ENCODE data around the gene C8B. TPM values are rescaled to one million over a fixed set of nuclear protein-coding genes. Genes with fewer than 3 reads are reported as not detected.
A peak's percentile ranks its signal among the peaks of the same experiment; 100 is the strongest.

C8B gene
- total RNA-seq, 1 donor from 2014 or later, result not detected

GRCh38 chr1:56972976-56973375 lies 7.2 kb upstream of the C8B start:
- H3K9me3 Mint-ChIP-seq (ENCODE audit: unreplicated experiment), result no peaks in the 10 kb centered on the region
- H3K27ac Mint-ChIP-seq (ENCODE audit: unreplicated experiment), result no peak overlapping the region
- H3K36me3 Mint-ChIP-seq (ENCODE audit: unreplicated experiment), result no peaks in the 10 kb centered on the region
- H3K4me1 Mint-ChIP-seq (ENCODE audit: low read depth, unreplicated experiment), result peaks cover 2% of the 10 kb centered on the region
- H3K27me3 Mint-ChIP-seq (ENCODE audit: unreplicated experiment), result peaks cover 1% of the 10 kb centered on the region
- no peak for DNase-seq
- H3K4me3 Mint-ChIP-seq (ENCODE audit: unreplicated experiment), result no peak overlapping the region
- no peak for TF ChIP-seq CTCF (IDR thresholded peaks at IDR 0.05; ENCODE audit: partially characterized antibody, unreplicated experiment)

GRCh38 chr1:56970280-56970679 lies 4.5 kb upstream of the C8B start:
- H3K9me3 Mint-ChIP-seq (ENCODE audit: unreplicated experiment), result no peaks in the 10 kb centered on the region
- no peak overlapping the region for H3K27ac Mint-ChIP-seq (ENCODE audit: unreplicated experiment)
- H3K36me3 Mint-ChIP-seq (ENCODE audit: unreplicated experiment), result no peaks in the 10 kb centered on the region
- peaks cover 1% of the 10 kb centered on the region for H3K27me3 Mint-ChIP-seq (ENCODE audit: unreplicated experiment)
- no peak overlapping the region for H3K4me3 Mint-ChIP-seq (ENCODE audit: unreplicated experiment)
- no peak for DNase-seq
- no peak for TF ChIP-seq CTCF (IDR thresholded peaks at IDR 0.05; ENCODE audit: partially characterized antibody, unreplicated experiment)
- peaks cover 2% of the 10 kb centered on the region for H3K4me1 Mint-ChIP-seq (ENCODE audit: low read depth, unreplicated experiment)

GRCh38 chr1:56968878-56969495 lies 3.2 kb upstream of the C8B start:
- Mint-ChIP-seq H3K4me1 (ENCODE audit: low read depth, unreplicated experiment) (peaks cover 5% of the 10 kb centered on the region), H3K9me3 (ENCODE audit: unreplicated experiment) (no peaks in the 10 kb centered on the region), H3K27me3 (ENCODE audit: unreplicated experiment) (peaks cover 5% of the 10 kb centered on the region), H3K36me3 (ENCODE audit: unreplicated experiment) (no peaks in the 10 kb centered on the region), H3K27ac (ENCODE audit: unreplicated experiment) (no peak overlapping the region), H3K4me3 (ENCODE audit: unreplicated experiment) (no peak overlapping the region)
- no peak for DNase-seq
- TF ChIP-seq CTCF (IDR thresholded peaks at IDR 0.05; ENCODE audit: partially characterized antibody, unreplicated experiment), result no peak

- H3K4me1 Mint-ChIP-seq (ENCODE audit: low read depth, unreplicated experiment), result peaks cover 5% of the 10 kb centered on the region
- peaks cover 5% of the 10 kb centered on the region for H3K27me3 Mint-ChIP-seq (ENCODE audit: unreplicated experiment)
- TF ChIP-seq CTCF (IDR thresholded peaks at IDR 0.05; ENCODE audit: partially characterized antibody, unreplicated experiment), result peak; percentile 81
- H3K27ac Mint-ChIP-seq (ENCODE audit: unreplicated experiment), result no peak overlapping the region
- DNase-seq, result peak; percentile 78
- no peaks in the 10 kb centered on the region for H3K9me3 Mint-ChIP-seq (ENCODE audit: unreplicated experiment)
- H3K4me3 Mint-ChIP-seq (ENCODE audit: unreplicated experiment), result no peak overlapping the region
- H3K36me3 Mint-ChIP-seq (ENCODE audit: unreplicated experiment), result no peaks in the 10 kb centered on the region
Measured at GRCh38 chr1:56967900-56968832, 2.4 kb upstream of the C8B start.

GRCh38 chr1:56967355-56967754 lies 1.5 kb upstream of the C8B start:
- no peaks in the 10 kb centered on the region for H3K9me3 Mint-ChIP-seq (ENCODE audit: unreplicated experiment)
- TF ChIP-seq CTCF (IDR thresholded peaks at IDR 0.05; ENCODE audit: partially characterized antibody, unreplicated experiment), result no peak
- peaks cover 5% of the 10 kb centered on the region for H3K27me3 Mint-ChIP-seq (ENCODE audit: unreplicated experiment)
- no peaks in the 10 kb centered on the region for H3K36me3 Mint-ChIP-seq (ENCODE audit: unreplicated experiment)
- H3K4me3 Mint-ChIP-seq (ENCODE audit: unreplicated experiment), result no peak overlapping the region
- DNase-seq, result no peak
- peaks cover 3% of the 10 kb centered on the region for H3K4me1 Mint-ChIP-seq (ENCODE audit: low read depth, unreplicated experiment)
- no peak overlapping the region for H3K27ac Mint-ChIP-seq (ENCODE audit: unreplicated experiment)
